GM04503 (cell line): ENCODE results near the gene NFILZ.

ENCODE experiments used
- DNase-seq: peaks from one replicate; pipeline ENCODE4 v3.0.0-alpha.2; 2012; ENCODE audit warnings: low read depth

The NFILZ gene, protein sequence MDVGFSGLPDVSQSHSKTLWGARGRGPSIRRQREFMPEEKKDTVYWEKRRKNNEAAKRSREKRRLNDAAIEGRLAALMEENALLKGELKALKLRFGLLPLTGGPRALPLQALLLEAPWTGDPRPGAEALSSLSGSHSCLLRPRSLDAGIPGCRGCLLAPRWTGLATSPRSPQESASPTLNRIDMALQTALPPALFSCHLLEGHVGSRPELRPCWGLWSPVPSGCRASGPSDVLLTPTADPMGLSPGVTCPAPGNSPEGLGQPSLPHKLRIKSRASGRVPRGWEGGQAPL

DNA sequence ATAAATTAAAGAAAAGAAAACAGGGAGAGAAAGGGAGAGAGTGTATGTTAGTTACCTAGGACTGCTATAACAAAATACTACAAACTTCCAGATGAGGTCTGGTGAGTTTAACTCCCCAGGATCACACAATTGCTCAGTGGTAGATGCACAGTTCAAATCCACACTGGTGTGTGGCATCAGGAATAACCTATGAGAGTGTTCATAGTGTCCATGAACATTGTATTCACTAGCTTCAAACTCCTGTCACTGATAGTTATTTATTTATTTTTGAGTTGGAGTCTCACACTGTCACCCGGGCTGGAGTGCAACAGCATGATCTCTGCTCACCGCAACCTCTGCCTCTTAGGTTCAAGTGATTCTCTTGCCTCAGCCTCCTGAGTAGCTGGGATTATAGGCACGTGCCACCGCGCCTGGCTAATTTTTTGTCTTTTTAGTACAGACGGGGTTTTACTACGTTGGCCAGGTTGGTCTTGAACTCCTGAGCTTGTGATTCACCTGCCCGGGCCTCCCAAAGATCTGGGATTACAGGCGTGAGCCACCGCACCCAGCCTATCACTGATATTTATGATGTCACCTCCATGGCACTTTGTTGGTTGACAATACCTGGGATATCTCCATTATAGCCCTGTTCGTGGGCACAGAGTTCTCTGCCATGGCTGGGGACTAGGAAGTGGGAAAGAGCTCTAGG, at the start of gene NFILZ:
TSS of gene NFILZ (plus strand) at position 638 of the 688 bp plus-strand sequence. CDS start 46,133 bp downstream, outside the sequence.
- DNase-seq = no peak

DNA sequence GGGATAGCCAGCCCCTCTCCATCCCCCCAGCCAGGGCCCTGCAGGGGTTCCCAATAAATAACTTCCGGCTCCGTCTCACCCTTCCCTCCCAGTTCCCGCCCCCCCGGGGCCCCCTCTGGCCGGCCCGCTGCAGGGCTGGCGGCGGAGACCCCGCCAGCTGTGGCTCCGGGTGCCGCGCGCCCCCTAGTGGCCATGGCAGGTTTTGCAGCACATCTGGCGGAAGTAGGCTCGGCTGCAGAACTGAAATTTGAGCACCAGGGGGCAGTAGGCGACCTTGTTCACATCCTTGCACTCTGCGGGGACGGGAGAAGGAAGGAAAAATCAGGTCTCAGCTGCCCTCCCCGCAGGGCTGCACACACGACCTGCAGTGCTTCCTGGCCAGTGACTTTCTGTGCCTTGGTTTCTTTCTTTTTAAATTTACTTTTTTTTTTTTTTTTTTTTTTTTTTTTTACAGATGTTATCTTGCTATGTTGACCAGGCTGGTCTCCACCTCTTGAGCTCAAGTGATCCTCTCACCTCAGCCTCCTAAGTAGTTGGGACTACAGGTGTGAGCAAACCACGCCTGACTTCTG, 49.6 kb upstream of the NFILZ start:
- no peak for DNase-seq

DNA sequence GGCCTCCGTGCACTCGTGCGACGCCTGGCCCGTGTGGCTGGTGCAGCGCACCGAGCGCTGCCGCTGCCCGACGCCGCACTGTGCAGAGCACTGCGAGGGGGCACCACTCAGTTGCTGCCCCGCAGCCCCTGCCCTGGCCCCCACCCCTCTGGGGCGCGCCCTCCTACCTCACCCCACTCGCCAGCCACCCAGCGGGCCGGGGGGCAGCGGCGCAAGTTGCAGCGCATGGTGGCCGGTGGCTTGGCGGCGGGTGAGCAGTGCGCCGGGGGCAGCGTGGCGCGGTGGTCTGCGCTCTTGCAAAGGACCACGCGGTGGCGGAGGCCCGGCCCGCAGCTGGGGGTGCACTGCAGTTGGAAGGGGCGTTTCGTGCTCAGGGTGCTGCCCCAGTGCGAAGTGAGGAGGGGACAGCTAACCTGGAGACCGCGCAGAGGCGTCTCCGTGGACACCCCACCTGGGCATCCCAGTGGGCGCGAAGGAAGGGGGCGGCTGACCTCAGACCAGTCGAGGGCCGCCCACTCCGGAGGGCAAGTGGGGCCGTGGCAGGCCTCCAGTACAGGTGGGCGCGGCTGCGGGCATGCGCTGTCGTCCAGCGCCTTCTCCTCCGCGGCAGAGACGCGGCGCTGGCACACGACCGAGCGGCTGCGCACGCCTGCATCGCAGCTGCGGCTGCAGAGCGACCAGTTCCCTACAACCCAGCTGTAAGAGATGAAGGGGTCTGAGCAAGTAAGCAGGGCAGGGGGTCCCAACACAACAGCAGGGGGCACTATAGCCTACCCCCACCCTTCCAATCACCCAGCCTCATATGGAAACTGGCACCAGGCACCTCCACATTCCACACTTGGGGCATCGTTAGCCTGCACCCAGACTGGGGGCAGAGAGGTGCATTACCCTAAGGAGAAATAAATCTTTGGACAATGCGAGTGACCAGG, 45.2 kb upstream of the NFILZ start:
- DNase-seq = no peak

DNA sequence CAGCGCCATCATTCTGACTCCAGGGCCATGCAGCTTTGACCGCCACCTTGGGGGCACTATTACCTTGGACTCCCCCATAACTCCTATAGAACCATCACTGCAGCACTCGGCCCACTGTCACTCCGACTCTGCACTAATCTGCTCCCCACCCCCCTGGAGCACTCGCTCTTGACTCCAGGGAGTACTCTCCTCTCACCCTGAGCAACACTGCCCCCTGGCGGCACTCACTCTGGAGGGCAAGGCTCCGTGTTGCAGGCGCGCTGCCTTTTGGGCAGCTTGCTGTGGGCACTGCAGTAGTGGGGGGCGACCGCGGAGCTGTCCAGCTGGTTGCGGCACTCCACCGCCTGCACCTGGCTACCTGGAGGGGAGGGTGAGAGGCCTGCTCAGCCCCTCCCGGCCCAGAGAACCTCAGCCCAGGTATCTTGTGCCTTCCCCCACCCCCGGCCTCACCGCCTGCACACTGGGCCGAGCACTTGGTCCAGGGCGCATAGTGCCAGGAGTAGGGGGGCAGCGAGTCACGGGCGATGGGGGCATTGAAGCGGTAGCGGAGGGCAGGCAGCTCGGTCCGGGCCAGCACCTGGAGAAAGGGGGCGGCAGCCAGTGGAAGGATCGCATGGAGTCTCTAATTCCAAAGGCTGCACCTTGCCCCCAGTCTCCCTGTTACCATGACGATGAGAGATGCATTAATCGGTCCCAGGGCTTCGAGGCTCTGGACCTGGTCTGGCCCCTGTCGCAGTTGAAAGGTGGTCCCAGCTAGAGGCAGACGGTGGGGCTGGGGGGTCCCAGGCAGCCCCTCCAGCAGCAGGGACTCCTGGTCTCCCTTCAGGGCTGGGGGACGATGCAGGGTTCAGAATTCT, 44.3 kb upstream of the NFILZ start:
- DNase-seq = no peak

DNA sequence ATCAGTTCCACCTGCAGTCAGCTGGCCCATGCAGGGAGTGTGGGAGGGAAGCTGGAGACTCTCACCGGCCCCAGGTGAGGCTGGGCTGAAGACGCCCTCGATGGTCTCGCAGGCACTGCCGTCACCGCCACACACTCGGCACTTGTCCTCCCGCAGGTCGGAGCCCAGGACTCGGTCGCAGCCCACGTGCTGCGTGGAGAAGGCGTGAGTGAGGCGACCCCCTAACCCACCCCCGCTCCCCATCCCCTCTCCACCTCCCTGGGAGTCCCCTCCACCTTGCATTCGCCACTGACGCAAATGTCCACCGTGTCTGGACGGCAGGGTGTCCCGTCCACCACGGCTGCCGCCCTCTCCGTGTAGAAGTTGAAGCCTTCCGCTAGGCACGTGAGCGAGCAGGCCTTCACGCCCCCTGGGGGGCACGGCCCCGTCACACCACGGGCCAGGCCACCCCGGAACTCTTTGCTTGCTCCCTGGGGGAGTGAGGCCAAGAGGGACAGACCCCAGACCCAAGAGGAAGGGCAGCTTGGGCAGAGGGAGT, 41.2 kb upstream of the NFILZ start:
- no peak for DNase-seq

DNA sequence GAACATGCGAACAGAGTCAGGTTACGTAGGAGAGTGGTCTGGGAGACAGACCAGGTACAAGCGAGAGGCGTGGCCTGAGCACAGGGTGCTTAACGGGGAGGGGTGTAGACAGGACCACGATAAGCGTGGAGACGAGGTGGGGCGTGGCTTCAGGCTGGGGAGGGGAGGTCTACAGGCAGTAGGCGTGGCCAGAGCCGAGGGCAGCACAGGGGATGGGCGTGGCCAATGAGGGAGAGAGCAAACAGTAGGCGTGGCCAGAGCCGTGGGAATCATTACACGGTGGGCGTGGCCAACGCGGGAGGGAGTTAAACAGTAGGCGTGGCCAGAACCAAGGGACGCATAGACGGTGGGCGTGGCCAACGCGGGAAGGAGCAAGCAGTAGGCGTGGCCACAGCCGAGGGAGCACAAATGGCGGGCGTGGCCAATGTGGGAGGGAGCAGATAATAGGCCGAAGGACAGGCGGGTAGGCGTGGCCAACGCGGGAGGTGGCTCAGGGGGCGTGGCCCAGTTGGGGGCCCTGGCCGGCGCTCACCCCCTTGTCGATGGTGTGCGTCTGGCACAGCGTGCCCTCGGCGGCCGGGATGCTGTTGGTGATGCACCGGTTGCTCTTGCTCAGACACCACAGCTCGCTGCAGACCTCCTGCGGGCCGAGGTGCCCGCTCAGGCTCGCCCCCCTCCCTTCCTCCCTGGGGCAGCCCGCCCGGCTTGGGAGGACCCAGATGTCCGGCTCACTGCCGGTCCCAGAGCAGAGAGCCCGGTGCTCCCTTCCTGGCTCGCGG, 38.0 kb upstream of the NFILZ start:
- no peak for DNase-seq

DNA sequence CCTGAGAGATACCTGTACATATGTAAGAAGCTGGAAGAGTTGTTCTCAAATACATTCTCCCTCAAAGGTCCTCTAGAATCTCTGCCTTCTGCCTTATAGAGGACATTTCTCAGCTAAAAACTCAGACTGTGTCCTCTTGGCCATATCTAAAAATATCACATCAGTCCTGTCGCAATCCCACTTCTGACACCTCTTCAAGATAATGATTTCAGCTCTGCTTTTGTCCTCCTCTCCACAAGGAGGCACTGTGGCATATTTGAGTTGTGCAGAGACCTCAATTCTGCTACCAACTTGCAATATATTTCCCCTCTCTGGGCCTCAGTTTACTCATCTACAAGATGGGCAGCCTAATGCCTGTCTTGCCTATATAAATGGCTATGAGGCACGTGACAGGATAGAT, 36.5 kb upstream of the NFILZ start:
- no peak for DNase-seq

DNA sequence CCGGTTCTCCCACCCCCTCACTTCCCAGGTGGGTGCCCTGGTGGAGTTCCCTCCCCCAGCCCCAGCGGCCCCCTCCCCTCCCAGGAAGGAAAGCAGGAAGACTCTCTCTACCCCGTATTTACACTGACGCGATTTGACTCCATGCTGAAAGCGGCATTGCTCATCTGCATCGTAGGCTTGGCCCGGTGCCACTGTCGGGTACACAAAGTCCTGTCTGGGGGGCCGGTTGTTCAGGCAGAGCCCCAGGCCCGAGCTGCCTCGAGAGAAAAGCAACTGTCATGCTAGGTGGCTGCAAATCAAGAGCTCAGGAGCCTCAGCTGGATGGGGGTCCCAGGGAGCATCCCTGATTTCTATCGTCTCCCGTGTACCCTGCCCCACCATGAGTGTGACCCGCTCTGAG, 34.8 kb upstream of the NFILZ start:
- DNase-seq = no peak

DNA sequence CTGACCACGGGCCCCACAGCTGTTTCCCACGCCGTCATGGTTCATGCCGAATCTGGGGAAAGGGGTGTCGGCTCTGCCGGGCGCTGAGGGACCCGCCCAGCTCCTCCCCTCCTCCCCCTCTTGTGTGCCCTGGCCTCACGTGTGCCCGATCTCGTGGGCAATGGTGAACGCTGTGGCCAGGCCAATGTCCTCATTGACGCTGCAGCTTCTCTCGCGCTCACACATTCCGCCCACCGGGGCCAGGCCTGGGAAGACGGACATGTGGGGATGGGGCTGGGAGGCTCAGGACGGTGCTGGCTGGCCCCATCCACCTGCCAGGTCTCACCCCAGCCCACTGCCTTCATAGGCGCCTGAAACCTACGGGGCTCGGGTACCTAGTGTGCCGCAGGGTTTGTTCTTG, 34.3 kb upstream of the NFILZ start:
- no peak for DNase-seq

DNA sequence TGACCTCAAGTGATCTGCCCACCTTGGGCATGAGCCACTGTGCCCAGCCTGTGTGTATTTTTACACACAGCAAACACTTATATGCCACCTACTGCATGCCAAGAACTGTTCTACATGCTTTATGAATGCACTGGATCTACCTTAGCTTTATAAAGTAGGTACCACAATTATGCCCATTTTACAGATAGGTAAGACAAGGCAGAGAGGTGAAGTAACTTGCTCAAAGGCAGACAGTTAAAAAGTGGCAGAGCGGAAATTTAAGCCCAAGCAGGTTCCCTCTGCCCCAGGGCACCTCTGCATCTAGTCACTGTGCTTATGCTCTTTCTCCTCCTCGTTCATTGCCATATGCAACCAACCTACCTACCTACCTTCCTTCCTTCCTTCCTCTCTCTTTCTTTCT, 30.4 kb upstream of the NFILZ start:
- DNase-seq = no peak

DNA sequence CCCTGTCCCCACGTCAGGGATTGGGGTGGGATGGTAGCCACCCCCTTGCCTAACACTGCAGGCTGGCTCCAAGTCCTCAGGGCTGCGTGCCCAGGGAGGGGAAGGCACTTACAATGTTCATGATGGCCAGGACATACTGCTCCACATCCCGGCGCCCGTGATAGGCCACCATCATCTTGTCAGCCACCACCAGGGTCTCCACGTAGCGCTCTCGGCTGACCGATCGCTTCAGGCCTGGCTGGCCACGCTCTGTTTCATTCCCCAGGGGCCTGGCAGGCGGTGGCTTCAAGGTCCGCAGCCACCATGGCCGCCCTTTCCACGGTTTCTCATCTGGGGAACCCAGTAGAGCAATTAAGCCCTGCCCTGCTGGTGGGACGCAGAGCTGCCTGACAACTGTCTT, 29.6 kb upstream of the NFILZ start:
- no peak for DNase-seq

DNA sequence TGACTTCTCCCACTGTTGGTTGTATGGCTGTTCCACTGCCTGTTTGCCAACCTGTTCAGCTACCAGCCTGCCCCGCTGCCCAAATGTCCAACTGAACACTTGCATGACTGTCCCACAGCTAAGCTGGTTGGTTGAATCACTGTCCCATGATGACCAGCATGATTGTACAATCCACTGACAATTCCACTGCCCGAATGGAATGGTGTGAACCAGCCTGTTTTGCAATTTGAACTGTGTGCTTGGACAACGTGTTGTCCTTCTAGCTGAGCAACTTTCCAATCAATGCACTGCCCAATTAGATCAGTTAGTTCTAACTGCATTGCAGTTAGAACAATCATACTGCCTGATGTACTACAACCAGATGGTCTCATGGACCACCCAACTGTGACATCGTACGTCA, 28.6 kb upstream of the NFILZ start:
- no peak for DNase-seq

DNA sequence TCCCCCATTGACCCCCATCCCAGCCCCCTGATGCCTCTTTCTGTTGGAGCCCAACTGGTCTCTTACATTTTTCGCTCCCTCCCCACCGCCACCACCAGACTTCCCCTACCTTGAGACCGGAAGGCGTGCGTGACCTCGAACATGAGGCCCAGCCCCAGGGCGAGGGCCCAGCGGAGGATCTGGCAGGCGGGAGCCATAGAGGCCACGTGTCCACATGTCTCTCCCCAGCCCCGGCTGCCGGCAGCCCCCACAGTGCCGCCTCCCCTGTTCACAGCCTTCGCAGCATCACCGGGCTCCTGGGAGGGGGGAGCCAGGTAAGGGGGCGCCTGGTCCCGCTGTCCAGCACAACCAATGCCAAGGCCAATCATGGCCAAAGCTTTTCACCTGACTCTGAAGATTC, 24.9 kb upstream of the NFILZ start:
- DNase-seq = no peak

DNA sequence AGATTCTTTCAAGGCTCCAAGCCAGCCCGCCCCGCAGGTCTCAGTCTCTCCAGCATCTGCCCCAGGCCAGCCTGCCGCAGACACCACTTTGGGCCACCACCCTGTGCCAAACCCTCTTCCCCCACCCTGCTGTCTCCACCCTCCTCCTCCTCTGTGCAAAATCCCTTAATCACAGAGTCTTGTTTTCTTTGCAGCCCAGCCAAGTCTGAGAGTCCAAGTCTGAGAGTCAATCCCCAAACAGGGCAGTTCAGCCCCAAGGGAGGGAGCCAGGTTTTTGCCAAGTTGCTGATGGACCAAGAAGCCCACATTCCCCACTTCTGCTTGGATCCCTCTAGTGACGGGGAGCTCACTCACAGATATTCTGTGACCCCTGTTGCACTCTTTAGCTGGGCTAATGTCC, 23.0 kb upstream of the NFILZ start:
- DNase-seq = no peak

DNA sequence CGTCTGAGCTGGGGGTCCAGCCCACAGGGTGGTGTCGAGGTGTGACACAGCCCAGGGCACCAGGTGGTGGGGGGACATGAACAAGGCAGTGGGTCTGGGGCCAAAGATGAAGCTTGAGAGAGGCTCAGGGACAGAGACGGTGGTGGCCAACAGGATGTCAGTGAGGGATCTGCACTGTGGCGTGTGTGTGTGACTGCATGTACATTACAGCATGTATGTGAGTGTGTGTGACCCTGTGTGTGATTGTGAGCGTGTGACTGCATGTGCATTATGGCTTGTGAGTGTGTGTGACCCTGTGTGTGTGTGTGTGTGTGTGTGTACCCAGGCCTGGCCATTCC, 21.5 kb upstream of the NFILZ start:
- DNase-seq = no peak

DNA sequence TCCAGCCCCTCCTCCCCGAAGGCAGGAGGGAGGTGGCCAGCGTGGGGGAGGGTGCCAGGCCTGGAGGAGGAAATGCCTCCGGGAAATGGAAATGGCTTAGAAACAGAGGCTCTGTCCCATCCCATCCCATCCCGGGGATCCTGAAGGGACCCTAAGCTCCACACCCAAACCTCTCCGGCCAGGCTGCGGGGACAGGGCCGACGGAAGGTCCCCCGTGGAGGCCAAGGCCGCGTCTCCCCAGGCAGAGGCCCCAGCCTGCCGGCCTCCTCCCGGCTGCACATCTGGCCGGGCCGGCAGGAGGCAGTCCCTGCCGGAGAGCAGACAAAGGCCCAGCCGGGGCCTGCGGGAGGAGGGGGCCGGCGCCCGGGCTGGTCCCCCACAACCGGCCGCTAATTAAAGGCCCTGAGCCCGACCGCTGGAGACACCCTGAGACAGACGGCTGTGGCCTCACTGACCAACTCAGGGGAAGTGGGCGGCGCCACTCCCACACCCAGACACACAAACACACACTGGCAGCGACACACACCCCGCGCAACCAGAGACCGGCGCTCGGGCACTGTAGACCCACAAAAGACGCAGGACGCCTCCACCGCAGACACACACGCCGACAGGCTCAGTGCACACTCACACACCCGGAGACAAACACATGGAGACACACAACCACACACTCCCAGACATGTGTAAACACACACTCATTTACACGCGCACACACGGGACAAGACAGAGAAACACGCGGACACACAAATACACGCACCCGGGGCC, 21.0 kb upstream of the NFILZ start:
- DNase-seq = no peak

DNA sequence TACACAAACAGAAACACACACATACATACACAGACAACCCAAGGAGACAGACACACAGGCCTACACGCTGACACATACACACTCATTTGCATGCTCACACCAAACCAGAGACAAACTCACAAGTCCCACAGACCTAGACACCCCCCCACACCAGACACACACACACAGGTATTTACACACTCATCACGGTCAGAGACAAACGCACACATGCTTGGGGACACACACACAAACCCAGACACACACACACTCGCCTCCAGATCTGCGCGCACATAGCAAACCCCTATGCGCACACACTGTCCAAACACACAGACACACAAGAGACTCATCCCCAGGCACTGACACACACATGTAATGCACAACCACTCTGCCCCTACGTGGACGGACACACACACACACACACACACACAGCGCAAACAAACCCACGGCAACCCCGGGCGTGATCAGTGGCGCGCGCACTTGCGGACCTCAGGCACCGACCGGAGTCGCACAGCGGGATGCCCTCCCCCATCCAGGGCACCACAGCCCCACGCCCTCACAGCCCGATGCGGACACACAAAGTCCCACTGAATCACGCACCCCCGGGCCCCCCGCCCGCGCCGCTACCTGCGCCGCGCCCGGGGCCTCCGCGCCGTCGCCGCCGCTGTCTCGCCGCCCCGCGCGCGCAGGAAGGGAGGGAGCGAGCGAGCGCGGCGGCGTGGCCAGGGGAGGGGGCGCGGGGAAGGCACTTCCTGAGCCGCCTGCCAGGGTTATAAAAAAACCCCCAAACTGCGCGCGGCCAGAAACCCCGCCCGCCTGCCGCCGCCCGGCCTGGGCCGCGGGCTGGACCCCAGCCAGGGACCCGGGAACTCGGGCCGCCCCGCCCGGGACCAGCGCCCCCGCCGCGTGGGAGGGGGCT, 20.1 kb upstream of the NFILZ start, which contains the start of gene ADAMTS10:
TSS of gene ADAMTS10 (minus strand) at position 675 of the 895 bp plus-strand sequence. CDS start 5,005 bp downstream, outside the sequence.
- no peak for DNase-seq

DNA sequence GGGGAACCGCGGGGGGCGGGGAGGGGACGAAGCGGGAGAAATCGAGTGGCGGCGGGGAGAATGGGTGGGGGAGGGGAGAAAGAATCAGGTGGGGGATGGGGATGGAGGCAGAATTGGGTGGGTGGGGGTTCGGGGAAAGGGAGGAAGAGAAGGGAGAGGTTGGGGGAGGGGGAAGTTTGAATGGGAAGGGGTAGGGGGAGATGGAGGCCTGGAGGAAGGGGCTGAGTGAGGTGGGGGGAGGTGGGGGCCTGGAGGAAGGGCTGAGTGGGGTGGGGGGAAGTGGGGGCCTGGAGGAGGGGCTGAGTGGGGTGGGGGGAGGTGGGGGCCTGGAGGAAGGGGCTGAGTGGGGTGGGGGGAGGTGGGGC, 19.5 kb upstream of the NFILZ start:
- no peak for DNase-seq
